ENCODE measurements around the gene CACNA1G.

- no peak for TF ChIP-seq CTCF (IDR thresholded peaks at IDR 0.05; ENCODE audit: insufficient read depth, low read depth, low read length)
- TF ChIP-seq EZH2 (IDR thresholded peaks at IDR 0.05; ENCODE audit: insufficient read depth, low read length) = no peak
Observed at GRCh38 chr17:50580646-50581045, 20.1 kb downstream of the CACNA1G start.
